Measurements from ENCODE around the gene KCNH4.
A peak's percentile ranks its signal among the peaks of the same experiment; 100 is the strongest.

Gene KCNH4

DNA sequence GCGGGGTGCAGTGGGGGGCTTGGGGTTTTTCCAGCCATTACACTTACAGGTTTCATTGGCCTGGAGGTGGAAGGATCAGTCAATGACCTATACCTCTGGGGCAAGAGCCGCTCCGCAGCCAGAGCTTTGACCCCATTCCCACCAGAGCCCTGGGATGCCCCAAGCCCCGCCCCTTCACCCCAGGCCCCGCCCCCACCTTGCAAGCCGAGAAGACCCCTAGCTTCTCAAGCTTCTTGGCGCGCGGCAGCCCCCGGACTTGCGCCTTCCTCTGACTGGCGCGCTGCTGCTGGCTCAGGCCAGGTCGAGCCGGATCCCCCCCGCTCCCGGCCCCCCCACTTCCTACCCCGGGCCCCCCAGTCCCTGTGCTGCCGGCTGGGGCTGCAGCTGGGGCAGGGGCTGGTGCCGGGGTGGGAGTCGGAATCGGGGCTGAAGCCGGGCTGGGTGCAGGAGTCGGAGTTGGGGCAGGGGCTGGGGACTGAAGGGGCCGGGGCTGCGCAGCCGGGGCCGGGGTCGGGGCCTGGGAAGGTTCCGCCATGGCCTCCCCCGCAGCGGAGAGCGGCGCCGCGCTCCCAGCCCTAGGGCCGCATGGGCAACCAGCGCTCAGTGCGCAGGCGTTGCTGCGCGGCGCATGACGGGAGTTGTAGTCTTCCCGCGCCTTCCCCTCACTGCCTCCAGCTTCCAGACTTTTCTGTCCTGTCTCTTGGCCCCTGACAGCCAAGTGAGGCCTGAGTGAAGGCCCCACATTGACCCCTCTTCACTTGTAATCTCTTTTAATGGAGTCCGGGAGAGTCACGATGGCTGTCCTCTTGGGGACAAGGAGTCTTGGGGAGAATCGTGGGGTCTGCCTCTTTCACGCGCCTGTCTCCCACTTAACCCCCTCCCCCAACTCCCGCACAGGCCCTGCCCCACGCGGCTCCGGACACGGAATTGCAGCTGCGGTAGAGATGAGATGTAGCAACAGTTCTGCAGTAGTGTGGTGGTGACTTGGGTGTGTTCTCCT, 59.9 kb downstream of the KCNH4 start, which contains the start of gene KAT2A:
TSS of gene KAT2A (minus strand) at position 598 of the 1,000 bp plus-strand sequence. CDS start at position 535, 63 bp downstream.
- CTCF ChIA-PET, result interaction anchor here (0.6 to 1.3 kb wide), 3 partner anchors 19 to 963 kb away, joined by 3 read pairs; no protein-coding TSS in a partner anchor
- peak; percentile 91 for DNase-seq (ENCODE audit: low spot score)
- peak within 1 kb of the TSS; percentile 71 for H3K27ac ChIP-seq
- POLR2A ChIA-PET (ENCODE audit: low non-redundant PET), result interaction anchor here (0.5 to 1.2 kb wide), 4 partner anchors 9 to 286 kb away, joined by 3 to 9 read pairs (median 6); no protein-coding TSS in a partner anchor
- TF ChIP-seq, protein P1, sequence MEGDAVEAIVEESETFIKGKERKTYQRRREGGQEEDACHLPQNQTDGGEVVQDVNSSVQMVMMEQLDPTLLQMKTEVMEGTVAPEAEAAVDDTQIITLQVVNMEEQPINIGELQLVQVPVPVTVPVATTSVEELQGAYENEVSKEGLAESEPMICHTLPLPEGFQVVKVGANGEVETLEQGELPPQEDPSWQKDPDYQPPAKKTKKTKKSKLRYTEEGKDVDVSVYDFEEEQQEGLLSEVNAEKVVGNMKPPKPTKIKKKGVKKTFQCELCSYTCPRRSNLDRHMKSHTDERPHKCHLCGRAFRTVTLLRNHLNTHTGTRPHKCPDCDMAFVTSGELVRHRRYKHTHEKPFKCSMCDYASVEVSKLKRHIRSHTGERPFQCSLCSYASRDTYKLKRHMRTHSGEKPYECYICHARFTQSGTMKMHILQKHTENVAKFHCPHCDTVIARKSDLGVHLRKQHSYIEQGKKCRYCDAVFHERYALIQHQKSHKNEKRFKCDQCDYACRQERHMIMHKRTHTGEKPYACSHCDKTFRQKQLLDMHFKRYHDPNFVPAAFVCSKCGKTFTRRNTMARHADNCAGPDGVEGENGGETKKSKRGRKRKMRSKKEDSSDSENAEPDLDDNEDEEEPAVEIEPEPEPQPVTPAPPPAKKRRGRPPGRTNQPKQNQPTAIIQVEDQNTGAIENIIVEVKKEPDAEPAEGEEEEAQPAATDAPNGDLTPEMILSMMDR (conservative IDR thresholded peaks at IDR 0.05; ENCODE audit: low read depth), result no peak

- TF ChIP-seq, protein P1 (conservative IDR thresholded peaks at IDR 0.05; ENCODE audit: low read depth), result no peak
- ChIA-PET CTCF (interaction anchor here (0.6 to 1.3 kb wide), 3 partner anchors 19 to 75 kb away, joined by 3 to 4 read pairs (median 3); no protein-coding TSS in a partner anchor), POLR2A (ENCODE audit: low non-redundant PET) (interaction anchor here (0.5 to 1.2 kb wide), 5 partner anchors 9 to 286 kb away, joined by 3 to 9 read pairs (median 4); no protein-coding TSS in a partner anchor)
- no peak for DNase-seq (ENCODE audit: low spot score)
- peak overlapping the region; percentile 71 for H3K27ac ChIP-seq
These were observed 60.7 kb downstream of the KCNH4 start for GRCh38 chr17:42120161-42120769.

DNA sequence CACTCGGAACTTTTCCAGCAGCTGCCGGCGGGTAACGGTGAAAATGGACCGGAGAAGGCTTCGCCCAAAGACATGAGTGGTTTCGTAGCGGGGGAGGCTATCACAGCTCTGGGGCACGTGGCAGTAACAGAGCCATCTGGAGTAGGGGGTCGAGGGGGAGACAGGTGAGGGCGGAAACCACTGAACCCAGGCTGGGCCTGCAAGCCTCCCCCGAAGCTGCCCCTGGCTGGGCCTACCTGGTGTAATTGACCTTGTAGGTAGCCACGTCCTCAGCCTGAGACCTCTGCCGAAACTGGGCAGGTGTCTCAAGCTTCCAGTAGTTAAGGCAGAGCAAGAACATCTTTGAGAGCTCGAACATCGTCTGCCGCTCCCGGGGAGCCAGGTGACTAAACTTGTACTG, 61.6 kb downstream of the KCNH4 start:
- CTCF ChIA-PET, result interaction anchor here (0.6 to 2.3 kb wide), 5 partner anchors 95 to 616 kb away, joined by 3 to 19 read pairs (median 5); no protein-coding TSS in a partner anchor
- no peak for DNase-seq (ENCODE audit: low spot score)
- POLR2A ChIA-PET (ENCODE audit: low non-redundant PET), result interaction anchor here (0.5 to 0.6 kb wide), 2 partner anchors 92 to 93 kb away, joined by 3 to 4 read pairs; no protein-coding TSS in a partner anchor
- TF ChIP-seq, protein P1 (conservative IDR thresholded peaks at IDR 0.05; ENCODE audit: low read depth), result no peak
- H3K27ac ChIP-seq, result peak overlapping the region; percentile 71

DNA sequence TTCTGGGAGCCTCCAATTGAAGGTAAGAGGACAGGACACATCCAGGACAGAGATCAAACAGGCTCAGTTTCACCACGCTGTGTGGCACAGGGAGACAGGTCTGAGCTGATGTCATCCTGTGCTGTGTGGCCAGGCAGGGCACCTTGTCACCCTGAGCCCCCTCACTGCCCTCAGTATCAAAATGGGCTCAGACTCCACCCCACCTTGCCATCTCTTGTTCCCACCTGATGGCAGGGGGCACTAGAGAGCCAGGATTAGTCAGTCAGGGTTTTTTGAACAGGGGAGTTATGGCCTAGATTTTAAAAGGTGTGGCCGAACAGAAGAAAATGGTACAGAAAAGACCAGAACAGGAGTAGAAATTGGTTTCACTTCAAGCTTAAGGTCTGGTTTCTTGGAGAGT, 62.4 kb downstream of the KCNH4 start:
- DNase-seq (ENCODE audit: low spot score), result no peak
- ChIA-PET CTCF (interaction anchor here (0.6 to 2.3 kb wide), 8 partner anchors 9 to 394 kb away, joined by 3 to 19 read pairs (median 4); no protein-coding TSS in a partner anchor), POLR2A (ENCODE audit: low non-redundant PET) (no interaction called here)
- TF ChIP-seq, protein P1 (conservative IDR thresholded peaks at IDR 0.05; ENCODE audit: low read depth), result peak; percentile 41
- H3K27ac ChIP-seq, result peak overlapping the region; percentile 71

GRCh38 chr17:42118126-42118510, 62.8 kb downstream of the KCNH4 start:
- DNase-seq (ENCODE audit: low spot score), result no peak
- H3K27ac ChIP-seq, result peak overlapping the region; percentile 71
- ChIA-PET POLR2A (ENCODE audit: low non-redundant PET) (no interaction called here), CTCF (interaction anchor here (0.5 to 2.3 kb wide), 7 partner anchors 10 to 189 kb away, joined by 3 to 19 read pairs (median 3); no protein-coding TSS in a partner anchor)
- TF ChIP-seq, protein P1 (conservative IDR thresholded peaks at IDR 0.05; ENCODE audit: low read depth), result no peak
